MV-4-11 (cell line): ENCODE data around the gene FBXO7.
"Not testable (repeated sequence)": the region's sequence is repeated elsewhere in the genome, so short reads cannot be mapped to it uniquely, and the experiment has no call there.

Source experiments
- DNase-seq: peaks from one replicate; lab custom pipeline; 2025; lab: John Stamatoyannopoulos, UW

FBXO7 gene

DNA sequence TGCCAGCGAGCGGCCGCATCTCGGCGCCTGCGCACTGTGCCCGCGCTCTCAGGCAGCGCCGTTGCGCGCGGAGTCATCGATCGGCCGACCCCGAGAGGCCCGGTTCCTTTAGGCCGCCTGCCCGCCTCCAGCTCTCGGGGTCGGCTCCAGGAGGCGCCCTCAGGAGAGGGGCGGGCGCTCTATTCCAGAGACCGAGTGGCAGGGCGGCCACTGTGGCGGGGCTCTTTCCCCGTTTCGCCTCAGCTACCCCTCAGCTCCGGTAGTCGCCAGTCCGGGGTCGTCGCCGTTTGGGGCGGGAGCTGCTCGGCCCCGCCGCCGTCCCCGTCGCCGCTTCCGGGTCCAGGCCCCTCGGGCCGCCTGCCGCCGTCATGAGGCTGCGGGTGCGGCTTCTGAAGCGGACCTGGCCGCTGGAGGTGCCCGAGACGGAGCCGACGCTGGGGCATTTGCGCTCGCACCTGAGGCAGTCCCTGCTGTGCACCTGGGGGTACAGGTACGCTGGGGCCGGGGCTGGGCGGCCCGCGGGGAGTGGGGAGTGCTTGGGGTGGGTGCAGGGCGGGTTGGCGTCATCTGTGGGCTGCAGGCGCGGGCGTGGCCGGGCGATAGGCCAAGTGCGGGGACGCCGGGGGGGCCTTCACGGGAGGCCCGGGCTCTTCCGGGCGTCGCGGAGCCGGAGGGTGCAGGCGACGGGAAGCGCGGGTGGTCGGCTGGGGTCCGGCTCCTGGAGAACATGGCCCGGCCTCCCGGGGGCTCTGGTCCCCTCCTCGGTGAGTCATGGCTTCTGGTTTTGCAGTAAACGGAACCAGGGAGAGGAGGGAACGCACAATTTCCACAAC is at the start of gene FBXO7:
Gene FBXO7, plus strand, starts transcription at position 177 of the 833 bp plus-strand sequence. Its CDS starts 192 bp downstream, at position 369.
- peak; percentile 76 for DNase-seq

GRCh38 chr22:32426881-32427280 is 47.7 kb upstream of the FBXO7 start:
- DNase-seq = no peak

GRCh38 chr22:32430352-32430751 is 44.3 kb upstream of the FBXO7 start:
- no peak for DNase-seq

DNA sequence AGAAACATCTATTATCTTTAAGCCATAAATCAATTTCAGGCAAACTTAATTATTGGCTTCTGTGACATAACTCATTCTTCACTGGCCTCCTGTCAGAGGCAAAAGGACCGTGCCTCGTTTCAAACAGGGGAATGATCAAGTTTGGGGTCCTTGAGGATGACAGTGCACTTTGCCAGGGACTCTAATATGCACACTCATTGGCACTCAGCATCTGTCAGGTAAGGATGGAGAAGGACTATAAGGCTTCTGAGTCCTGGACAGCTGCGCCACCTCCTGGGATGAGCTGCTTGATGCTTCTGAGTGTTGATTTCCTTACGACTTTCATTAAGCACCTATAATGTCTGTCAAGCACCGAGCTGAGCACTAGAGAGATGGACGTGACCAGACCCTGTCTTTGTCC is 30.5 kb upstream of the FBXO7 start:
- DNase-seq = peak; percentile 13

DNA sequence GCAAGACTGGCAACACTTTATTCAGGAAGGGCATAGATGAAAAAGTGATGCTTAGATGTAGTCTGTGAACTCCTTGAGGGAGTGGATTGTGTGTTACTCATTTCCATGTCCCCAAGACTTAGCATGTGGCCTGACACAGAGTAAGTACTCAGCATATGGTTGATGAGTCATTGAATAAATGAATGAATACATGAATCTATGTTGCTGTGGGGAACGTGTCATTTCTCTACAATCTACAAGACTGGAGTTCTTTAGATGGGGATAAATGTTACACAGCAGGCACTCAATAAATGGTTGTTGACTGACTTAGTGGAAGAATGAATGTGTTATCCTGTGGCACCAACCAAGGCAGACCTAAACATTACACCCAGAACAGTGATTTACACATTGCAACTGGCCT is 28.3 kb upstream of the FBXO7 start:
- no peak for DNase-seq

- no peak for DNase-seq
These were observed 25.6 kb upstream of the FBXO7 start for GRCh38 chr22:32448980-32449379.

DNA sequence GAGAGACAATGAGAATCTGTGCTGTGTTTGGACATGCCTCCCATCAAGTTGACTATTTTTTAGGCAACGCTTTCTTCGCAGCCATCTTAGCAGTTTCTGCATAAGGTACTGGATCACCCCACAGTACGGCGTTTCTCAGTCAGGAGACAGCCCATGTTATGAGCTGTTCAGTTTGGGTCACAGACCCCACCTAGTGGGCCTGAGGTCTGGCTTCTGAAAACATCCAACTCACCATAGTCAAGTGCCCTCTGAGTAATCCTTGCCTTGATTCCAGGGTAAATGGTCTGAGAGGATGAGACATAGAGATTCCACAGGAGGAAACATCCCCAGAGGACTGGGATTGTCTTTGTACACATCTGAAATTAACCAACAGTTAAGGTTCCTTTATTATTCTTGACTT is 17.6 kb upstream of the FBXO7 start:
- DNase-seq = no peak

DNA sequence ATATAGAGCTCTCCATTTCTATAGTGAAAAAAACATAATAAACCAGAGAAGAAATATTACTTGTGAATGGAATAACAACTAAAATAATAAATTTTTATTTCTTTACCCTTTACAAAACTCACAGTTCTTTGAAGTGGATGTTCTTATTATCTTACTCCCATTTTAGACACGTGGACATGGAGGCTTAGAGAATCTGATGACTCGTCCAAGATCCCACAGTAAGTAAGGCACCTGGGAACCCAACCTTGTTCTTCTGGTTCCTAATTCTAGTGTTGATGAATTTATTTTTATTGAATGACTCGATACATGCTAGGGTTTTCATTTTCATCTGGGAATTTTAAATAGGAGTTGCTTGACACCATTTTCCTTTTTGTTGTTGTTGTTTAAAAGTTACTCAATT is 12.2 kb upstream of the FBXO7 start:
- DNase-seq = no peak

DNA sequence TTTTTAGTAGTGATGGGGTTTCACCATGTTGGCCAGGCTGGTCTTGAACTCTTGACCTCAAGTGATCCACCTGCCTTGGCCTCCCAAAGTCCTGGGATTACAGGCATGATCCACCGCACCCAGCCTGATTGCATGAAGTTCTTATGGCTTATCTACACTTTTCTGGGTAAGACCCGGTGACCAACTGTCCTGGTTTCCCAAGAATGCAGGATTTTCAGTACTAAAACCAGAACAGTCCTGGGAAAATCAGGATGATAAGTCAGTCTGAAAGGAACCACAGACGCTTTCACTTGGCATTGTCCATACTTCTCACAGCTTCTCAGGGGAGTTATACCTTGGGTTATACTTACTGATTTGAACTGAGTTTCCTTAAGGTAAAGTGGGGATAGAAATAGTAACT is 8.9 kb upstream of the FBXO7 start:
- DNase-seq = no peak

- DNase-seq = no peak
These were observed 8.1 kb upstream of the FBXO7 start for GRCh38 chr22:32466496-32466895.

- DNase-seq = peak; percentile 33
These were observed 4.8 kb upstream of the FBXO7 start for GRCh38 chr22:32469799-32470212.

DNA sequence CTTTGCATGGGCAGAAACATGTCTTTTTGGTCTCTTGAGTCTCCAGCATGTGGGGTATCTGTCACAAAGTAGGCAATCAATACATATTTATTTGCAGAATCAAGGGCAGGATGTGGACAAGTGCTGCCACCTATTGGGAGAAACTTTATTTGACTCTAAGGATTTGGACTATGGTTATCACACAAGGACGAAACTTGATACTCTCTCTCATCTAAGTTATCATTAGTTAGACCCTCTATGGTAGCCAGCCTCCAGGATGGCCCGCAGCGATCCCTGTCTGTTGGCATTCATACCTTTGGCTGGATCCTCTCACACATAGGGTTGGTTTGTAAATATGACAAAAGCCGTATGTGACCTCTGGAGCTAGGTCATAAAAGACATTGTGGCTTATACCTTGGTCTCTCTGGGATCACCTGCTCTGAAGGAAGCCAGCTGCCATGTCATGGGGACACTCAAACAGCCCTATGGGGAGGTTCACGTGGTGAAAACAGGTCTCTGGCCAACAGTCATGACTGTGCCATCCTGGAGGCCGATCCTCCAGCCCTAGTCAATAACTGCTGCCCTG is 1.1 kb upstream of the FBXO7 start:
- peak; percentile 59 for DNase-seq

DNA sequence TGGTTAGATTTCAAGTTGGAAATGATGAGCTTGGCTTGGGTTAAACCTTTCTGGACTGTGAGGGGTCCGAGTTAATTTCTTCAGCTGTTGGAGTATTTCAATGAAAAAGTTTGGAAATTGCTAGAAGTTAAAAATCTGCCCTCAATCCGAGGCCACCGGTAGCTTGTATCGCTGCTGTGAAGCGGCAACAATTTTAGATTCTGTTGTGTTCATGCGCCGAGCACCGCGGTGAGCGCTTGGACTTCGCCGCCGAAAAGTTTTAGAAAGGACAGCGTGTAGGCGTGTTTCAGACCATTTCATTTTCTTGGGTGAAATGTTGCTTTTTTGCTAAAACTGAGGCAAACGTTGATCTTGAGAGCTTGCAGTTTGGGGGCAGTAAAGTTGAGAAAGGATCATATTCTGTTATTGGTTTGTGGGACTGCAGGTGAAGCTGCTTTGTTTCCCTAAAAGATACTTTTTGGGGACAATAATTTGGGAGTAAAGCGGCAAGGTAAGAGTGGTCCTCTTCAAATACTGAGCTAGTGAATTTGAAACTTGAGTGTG is 928 bp downstream of the FBXO7 start:
- no peak for DNase-seq

DNA sequence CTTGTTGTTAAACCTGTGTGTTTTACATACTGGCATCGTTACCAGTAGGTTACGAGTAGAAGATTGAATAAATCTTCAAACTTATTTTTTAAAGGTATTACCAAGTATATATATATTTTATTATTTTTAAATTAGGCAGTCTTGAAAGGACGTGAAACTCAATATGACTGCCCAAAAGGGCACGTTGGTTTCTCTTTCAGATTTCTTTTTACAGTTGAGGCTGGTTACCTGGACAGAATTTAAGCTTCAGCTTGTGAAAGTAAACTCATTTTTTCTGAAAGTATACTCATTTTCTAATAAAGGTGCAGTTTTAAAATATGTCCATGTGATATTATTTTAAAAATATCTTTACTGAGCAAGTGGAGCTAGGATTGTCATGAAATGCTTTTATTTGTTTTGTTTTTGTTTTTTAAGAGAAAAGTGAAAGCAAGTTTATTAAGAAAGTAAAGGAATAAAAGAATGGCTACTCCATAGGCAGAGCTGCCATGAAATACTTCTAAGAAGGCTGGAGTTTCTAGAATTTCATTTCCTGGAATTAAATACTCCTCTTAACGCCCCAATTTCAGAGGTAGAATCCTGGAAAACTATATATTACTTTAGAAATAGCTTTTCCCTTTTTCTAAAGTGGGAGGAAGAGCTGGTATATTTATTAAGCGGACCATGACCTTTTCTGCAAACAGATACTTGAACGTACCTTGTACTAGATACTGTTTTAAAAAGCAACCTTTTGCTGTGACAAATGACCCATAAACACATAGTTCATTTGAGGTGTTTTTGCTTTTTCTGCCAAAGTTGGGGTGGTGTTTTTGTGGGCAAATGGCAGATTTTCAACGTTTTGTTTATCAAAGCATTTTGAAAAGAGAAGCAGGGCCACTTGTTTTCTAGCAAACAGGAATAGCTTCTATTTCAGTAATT is 1.9 kb downstream of the FBXO7 start:
- DNase-seq = no peak

- DNase-seq = no peak
These were observed 3.0 kb downstream of the FBXO7 start for GRCh38 chr22:32477596-32477995.

DNA sequence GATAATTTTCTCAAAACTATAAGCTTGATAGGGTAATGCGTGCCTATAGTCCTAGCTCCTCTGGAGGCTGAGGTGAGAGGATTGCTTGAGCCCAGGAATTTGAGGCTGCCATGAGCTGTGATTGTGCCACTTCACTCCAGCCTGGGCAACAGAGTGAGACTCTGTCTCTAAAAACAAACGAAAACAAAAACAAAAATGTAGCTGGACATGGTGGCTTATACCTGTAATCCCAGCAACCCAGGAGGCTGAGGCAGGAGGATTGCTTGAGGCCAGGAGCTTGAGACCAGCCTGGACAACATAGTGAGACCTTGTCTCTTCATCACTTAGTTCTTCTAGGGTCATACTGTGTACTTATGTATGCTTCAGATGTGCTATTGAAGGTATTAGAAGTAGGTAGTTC is 3.9 kb downstream of the FBXO7 start:
- DNase-seq = not testable (repeated sequence)

- no peak for DNase-seq
These were observed 4.4 kb downstream of the FBXO7 start for GRCh38 chr22:32478994-32479393.

DNA sequence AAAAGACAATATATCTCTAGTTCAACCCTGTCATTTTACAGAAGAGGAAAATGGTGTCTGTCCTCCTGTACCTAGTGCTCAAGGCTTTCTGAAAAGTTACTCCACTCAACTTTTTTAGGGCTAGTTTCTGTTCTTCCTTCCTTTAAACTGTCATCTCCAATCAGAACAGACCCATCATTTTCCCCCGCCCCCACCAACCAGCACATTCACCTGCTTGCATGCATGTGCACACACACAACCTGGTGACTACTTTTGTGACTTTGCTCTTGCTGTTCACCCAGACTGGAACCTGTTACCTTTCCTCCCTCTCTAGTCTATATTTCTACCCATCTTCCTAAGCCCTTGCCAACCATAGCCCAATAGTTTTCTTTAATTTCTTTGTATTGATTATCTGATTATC is 5.6 kb downstream of the FBXO7 start:
- DNase-seq = no peak

GRCh38 chr22:32482708-32483107 is 8.1 kb downstream of the FBXO7 start:
- no peak for DNase-seq

DNA sequence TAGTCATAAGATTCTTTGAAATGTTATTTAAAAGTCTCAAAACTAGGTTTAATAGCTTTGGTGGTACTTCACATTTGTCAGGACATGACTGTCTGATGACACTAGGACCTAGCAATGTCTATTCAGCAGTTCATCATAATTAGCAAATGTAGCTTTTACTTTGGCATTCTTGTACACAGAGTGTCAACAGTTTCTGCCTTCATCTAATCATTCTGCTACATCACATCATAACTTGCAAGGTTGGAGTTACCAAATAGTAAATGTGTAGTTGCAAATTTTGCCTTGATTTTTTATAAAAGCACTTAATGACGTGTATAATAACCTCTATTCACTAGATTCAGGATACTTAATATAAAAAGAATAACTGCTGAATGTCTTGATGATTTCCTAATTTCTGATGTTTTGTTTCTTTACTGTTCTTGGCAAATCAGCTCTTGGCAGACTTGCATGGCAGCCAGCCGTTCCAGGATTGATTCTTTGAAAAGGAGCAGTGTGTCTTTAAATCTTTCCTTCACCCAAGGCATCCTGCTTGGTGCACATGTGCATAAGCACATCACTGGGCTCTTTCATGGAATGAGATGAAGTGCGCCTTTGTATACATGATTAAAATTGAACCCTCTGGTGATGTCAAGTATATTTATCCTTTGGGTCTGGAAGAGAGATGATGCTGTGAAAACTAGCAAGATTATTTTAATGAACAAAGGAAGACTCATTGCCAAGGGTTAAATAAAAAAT is 12.2 kb downstream of the FBXO7 start:
- DNase-seq = no peak

DNA sequence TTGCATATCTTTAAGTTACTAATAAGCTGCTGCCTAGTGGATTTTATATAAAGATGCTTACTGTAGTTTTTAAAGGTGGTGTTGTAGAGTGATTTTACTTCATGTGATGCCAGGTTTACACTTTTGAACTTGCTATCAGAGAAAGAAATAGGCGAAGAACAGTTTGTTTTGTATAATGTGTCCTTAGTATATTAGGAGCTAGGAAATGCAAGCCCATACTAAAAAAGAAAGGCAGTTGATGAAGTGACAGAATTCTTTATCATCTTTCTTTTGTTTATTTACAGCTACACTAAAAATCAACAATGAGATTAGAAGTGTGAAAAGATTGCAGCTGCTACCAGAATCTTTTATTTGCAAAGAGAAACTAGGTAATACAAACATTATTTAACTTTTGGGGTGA is 12.8 kb downstream of the FBXO7 start:
- DNase-seq = no peak

DNA sequence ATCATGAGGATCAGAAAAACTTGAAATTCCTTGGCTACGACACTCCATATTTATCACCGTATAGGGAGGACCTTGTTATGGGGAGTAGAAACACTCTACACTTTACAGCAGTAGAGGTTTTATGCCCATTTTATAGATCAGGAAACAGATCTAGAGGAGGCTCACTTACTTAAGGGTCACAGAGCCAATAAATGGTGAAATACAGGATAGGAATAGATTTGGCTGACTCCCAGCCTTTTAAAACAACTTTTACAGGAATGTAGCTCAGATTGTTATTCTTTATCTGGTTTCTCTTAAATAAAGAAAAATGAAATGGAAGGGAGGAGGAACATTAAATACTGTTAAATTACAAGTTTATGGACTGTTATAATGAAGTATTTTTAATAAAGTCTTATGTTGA is 14.8 kb downstream of the FBXO7 start:
- no peak for DNase-seq
